ENCODE data around the gene NLRC3. TPM values are rescaled to one million over a fixed set of nuclear protein-coding genes. Genes with fewer than 3 reads are reported as not detected.

The NLRC3 gene
- total RNA-seq, 1 donor from 2014 or later: 1.6 TPM

DNA sequence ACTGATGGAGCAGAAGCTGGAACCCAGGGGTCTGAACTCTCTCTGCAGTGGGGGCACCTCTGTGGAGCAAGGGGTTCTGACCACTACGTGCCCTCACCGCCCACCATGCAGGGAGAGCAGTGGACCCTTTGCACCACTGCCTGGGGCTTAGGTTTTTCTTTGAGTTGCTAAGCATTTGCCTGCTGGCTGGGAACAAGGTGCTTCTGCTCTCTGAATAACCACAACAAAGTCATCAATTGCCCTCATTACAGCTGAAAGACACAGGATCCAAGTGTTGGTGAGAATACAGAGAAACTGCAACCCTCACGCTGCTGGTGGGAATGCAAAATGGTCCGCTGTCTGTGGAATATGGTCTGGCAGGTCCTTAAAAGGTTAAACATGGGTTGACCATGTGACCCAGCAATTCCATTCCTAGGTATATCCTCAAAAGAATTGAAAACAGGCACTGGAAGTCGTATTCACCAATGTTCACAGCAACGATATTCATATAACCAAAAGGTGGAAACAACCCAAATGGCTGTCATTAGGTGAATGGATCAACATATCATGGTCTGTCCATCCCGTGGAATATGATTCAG, 22.8 kb downstream of the NLRC3 start:
- intact Hi-C loops (cut with DNase I): no loop called here
- no peak for DNase-seq (ENCODE audit: low spot score)
- no peak for ATAC-seq

DNA sequence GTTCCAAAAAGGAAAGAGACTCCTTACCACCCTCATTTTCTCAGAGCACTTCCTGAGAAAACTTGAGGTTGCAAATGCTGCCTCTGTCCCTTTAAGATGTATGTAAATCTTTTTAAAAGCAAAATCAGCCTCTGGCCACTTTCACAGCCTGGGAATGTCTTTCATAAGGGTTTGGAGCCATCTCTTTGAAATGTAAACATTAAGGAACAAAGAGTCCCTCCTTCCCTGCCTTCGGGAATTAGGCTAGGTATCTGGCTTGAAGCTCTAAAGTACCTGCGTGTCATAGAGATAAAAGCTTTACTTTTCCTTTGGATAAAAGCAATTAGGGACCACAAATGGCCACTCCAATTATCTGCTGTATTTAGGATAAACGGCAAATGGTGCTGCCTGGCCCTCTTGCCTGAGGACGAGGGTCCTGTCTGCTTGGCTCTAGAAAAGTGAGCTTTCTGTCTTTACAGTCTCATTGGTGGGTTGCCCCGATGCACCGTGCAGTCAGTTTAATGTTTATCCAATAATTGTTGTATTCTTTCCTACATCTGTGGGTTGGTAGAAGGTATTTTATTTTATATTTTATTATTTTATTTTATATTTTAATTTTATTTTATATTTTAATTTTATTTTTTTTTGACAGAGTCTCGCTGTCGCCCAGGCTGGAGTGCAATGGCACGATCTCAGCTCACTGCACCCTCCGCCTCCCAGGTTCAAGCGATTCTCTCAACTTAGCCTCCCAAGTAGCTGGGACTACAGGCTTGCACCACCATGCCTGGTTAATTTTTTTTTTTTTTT, 23.9 kb downstream of the NLRC3 start:
- intact Hi-C loops (cut with DNase I): no loop called here
- DNase-seq (ENCODE audit: low spot score): no peak
- no peak for ATAC-seq

DNA sequence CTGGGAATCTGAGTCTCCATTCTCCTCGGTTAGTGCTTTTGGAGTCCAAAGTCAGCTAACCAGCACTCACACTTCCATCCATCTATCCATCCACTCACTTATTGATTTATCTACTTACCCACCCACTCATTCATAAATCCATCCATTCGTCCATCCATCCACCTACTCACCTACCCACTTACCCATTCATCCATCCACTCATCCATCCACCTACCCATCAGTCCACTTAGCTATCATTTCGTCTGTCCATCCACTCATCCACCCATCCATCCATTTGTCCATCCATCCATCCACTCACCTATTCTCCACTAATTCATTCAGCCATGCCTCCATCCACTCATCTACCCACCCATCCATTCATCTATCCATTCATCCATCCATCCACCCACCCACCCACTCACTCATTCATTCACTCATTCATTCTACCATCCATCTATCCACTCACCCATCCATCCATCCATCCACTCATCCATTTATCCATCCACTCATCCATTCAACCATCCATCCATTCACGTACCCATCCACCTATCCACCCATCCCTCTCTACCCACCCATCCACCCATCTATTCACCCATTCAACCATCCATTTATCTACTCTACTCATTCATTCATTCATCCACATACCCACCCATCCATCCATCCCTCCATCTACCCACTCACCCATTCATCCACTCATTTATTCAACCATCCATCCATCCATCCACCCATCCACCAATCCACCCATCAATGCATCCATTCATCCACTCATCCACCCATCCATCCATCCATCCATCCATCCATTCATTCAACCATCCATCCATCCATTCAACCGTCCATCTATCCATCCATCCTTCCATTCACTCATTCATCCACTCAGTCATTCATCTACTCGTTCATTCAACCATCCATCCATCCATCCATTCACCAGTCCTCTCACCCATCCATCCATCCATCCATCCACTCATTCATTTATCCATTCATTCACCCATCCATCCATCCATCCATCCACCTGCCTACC, 26.1 kb downstream of the NLRC3 start:
- intact Hi-C loops (cut with DNase I): no loop called here
- no peak for ATAC-seq
- no peak for DNase-seq (ENCODE audit: low spot score)

DNA sequence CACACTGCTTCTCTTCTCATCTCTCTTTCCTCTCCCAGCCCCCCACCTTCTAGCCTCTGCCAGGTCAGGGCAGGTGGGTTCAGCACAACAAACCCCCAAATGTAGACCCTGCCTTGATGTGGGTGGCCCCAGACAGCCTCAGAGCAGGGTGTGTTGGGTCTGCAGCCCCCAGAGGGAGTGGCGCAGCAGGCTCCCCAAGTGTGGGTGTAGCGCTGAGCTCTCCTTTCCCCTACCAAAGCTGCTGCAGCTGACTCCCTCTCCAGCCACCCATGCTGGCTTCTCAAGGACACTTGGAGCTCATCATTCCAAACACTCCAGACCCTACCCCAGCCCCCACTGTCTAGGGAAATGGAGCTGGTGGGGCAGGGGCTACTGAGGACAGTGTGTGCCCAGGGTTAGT, 27.3 kb downstream of the NLRC3 start:
- intact Hi-C loops (cut with DNase I): no loop called here
- ATAC-seq (no peak), DNase-seq (ENCODE audit: low spot score) (no peak)

DNA sequence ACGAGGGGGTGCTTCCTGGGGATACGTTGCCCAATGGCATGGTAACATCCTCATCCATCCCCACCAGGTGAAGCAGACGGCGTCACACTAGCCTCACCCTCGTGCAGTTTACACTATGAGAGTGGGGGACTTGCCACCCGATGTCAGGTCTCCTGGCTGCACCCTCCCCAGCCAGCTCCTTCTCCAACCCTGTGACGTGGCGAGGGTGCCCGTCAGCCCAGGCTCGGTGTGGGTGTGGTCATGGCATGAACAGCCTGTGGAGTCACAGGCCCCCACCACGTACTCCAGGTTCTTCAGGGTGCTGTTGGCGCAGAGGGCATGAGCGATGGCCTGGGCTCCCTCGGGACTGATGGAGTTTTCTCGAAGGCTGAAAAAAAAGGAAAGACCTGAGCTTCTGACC, 28.3 kb downstream of the NLRC3 start:
- ATAC-seq: no peak

DNA sequence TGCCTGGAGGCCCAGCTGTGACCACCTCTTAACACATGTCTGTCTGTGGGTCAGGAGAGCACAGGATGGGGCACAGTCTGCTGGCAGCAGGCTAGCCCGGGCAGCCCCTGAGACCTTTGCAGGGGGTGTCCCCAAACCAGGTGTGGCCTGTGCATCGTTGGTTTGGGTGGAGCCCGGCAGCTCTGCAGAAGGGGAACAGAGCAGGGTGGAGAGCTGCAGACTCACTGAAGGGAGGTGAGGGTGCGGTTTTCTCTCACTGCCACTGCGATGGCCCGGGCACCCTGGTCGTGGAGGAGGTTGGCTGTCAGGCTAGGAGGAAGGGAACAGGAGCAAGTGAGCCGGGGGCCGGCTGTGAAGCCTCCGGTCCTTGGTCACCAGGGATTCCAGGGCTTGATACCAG, 28.8 kb downstream of the NLRC3 start:
- DNase-seq (ENCODE audit: low spot score) (no peak), ATAC-seq (no peak)
- intact Hi-C loops (cut with DNase I): no loop called here

More for the DNA sequence above, 28.3 kb downstream of the NLRC3 start:
- intact Hi-C loops (cut with DNase I): no loop called here
- DNase-seq (ENCODE audit: low spot score): no peak

DNA sequence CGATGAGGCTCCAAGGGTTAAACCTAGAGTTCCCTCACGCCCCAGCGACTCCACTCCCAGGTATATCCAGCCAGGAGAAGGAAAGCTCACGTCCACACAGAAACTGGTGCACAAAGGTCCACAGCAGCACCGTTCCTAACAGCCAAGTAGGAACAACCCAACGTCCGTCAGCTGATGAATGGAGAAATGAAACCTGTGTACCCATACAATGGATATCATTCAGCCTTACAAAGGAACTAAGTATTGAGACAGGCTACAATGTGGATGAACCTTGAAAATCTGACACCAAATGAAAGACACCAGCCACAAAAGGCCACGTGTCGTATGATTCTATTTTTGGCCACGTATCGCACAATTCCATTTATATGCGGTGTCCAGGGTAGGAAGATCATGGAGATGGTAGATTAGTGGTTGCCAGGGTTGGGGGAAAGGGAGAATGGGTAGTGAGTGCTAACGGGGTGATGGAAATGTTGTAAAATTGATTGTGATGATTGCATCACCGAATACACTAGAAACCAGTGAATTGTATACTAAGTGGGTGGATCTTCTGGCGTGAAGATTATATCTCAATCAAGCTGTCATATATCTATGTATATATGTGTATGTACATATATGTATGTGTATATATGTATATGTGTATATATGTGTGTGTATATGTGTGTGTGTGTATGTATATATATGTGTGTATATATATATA, 30.1 kb downstream of the NLRC3 start:
- ATAC-seq: no peak
- intact Hi-C loops (cut with DNase I): no loop called here

DNA sequence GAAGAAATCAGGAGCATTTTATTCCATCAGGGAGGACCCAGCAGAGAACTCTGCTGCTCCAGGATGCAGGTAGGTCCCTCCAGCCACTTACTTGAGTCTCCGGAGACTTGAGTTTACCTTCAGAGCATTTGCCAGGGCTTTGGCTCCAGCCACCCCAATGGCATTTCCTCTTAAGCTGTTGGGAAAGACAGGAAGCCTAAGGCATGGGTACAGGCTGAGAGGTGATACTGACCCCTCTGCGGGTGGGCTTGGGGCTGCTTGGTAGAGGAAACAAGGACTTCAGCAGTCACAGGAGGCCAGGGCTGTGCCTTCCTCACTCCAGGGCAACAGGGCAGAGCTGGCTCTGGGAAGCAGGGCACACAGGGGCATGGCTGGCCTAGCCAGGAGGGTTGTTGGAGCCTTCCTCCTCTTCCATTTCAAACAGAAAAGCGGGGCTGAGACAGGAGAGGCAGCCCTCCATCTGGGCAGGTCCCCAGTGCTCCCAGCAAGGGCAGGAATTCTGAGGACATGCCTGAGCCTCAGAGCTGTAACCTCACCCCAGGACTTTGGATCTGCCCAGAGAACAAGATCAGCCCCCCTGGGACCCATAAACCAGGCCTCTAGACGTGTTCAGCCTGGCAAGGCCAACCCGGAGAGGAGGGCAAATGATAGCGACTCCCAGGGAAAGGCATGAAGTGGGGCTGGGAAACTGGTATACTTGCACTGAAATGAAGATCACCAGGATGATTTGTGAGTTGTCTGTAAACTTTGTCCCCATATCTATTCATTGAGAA, 34.4 kb downstream of the NLRC3 start:
- no peak for DNase-seq (ENCODE audit: low spot score)
- intact Hi-C loops (cut with DNase I): no loop called here
- peak; percentile 48 for ATAC-seq

More for the DNA sequence above, 30.1 kb downstream of the NLRC3 start:
- DNase-seq (ENCODE audit: low spot score): no peak

DNA sequence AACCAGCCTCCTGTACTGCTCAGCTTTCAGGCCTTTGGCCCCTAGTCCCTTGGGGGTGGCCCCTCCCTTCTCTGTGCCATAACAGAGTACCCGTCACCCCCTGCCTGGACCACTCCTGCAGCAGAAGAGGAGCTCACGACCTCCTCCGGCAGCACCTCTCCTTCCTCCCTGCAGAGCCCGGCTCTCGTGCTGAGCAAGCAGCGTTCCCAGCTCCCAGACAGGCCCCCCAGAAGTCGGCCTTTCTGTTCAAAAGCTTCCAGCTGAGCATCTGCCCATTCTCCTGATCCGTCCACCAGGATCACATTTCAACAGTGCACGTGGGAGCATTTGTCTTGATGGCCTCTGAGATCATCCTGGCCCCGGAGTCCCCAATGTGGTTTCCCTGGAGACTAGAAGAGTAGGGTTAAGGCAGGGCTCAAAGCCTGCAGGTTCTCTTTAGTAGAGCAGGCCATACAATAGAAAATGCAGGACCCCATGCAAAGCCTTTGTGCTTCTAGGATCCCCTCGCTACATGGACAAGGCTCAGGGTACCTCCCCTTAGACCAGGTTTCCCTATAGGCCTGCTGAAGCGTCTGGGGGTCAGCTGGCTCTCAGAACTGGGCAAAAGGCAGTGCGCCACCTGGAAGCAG, 35.6 kb downstream of the NLRC3 start:
- intact Hi-C loops (cut with DNase I): no loop called here
- DNase-seq (ENCODE audit: low spot score) (no peak), ATAC-seq (no peak)

DNA sequence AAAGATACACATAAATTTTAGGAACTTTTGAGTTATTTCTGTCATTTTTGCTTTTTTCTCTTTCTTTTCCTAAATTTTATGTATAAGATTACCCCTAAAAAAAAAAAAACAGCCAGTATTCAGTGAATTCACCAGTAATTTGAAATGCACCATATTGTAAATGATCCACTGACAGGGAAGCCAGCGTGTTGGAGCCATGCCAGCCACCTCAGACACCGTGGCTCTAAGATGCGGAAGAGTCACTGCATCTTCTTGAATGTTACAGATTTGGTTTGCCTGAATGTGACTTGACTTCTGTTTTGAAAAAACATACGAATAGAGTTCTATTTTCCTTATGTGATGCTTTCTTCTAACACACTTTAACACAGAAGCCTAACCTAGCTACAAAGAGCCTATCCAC, 39.0 kb downstream of the NLRC3 start:
- DNase-seq (ENCODE audit: low spot score): no peak
- intact Hi-C loops (cut with DNase I): no loop called here
- no peak for ATAC-seq

DNA sequence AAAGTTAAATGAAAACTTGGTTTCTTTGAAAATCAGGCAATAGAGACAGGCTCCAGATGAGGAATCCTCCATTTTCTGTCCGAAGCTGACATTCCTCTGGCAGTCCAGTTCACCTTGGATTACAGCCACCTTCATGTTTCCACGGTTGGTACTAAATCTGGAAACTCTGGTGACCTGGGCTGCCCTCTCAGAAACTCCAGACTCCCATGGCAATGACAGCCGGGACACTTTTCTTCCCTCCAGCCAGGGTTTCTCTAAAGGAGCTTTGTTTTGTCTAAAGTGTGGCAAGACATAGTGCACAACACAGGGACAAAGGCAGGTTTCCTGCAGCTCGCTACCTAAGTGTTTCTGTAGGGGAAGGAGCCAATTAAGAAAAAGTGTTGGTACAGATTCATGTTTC, 40.4 kb downstream of the NLRC3 start:
- DNase-seq (ENCODE audit: low spot score) (no peak), ATAC-seq (no peak)
- intact Hi-C loops (cut with DNase I): no loop called here

DNA sequence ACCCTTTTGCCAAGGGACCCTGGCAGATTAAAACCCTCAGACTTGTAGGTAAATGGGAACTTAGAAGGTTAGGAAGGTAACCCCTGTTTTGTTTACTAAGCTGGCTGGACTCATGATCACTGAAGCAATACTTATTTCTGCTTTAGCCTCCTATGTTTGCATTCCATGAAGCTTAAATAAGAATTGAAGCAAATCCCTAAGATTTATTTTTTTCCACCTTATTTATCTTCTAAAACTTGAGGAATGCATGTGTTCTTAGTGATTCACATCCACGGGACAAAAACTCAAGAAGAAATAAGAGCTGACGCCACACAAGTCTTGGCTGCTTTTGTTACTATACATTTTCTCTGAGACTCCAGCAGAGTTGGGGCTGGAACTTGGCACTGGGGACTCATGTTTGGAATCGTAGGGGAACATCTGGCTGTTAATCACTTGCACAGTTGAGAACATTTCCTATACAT, 40.9 kb downstream of the NLRC3 start:
- DNase-seq (ENCODE audit: low spot score) (no peak), ATAC-seq (no peak)
- intact Hi-C loops (cut with DNase I): no loop called here

DNA sequence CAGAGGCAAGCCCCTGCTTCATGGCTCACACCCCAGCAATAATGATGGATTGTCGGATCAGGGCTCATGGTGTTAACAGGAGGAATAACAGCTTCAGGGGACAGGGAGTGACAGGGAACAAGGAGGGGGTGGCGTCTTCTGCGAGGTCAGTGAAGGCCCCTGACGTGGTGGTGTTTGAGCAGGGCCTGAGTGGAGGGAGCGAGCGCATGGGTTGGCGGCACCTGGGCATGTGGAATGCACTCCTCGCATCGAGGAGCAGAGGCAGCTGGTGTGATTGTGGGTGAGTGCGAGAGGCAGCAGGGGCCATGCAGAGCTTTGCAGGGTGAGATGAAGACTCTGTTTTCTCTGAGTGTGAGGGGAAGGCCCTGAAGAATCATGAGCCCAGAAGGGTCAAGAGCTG, 43.1 kb downstream of the NLRC3 start:
- ATAC-seq (no peak), DNase-seq (ENCODE audit: low spot score) (no peak)
- intact Hi-C loops (cut with DNase I): no loop called here

DNA sequence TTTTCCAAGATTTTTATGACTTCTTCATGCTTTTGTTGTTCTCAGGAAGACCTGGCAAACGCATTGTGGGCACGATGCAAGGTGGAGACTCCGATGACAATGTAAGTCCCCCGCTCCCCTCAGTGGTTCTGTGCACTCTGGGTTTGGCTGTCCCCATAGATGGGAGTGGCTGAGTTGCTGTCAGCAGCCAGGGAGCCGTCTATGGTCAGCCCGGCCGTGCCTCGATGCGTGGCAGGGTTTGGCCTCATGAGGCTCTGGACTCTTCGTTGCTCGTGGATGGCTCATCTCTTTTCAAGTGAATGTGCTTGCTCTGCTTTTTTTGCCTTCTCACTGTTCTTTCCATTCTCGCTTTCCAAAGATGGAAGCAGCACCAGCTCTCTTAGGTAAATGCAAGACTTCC, 44.5 kb downstream of the NLRC3 start:
- DNase-seq (ENCODE audit: low spot score): peak; percentile 33
- ATAC-seq: no peak
- intact Hi-C loops (cut with DNase I): no loop called here

DNA sequence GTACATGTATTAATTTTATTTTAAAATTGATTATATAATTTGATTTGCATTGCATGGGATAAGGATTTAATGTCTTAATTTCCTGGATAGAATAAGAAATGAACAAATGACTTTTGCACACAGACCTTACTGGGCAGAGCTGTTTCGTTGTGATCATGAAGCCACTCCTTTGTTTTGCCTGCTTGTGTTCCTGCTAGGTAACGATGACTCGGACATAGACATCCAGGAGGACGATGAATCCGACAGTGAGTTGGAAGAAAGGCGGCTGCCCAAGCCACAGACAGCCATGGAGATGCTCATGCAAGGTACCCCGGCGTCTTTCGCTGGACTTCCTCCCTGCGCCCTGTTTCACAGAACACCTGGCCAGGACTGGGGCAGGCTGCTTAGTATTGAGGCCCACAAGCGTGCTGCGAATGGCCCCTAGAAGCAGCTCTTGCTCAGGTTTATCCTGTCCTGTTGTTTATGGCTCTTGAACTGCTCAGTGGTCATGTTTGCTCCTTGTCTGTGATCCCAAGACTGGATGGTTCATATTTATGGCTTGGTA, 46.8 kb downstream of the NLRC3 start:
- DNase-seq (ENCODE audit: low spot score) (peak; percentile 48), ATAC-seq (no peak)
- intact Hi-C loops (cut with DNase I): no loop called here

DNA sequence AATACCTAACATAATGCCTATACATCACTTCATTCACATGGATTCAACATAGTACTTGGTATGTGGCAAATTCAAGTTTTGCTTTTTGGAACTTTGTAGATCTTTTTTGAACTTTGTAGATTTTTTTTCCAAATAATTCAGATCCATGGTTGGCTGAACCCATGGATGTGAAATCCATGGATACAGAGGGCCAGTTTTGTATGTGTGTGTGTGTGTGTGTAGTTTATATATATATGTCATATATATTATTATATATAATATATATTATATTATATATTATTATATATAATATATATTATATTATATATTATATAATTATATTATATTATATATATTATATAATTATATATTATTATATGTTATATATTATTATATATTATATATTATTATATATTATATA, 48.0 kb downstream of the NLRC3 start:
- intact Hi-C loops (cut with DNase I): no loop called here
- DNase-seq (ENCODE audit: low spot score): no peak
- no peak for ATAC-seq

DNA sequence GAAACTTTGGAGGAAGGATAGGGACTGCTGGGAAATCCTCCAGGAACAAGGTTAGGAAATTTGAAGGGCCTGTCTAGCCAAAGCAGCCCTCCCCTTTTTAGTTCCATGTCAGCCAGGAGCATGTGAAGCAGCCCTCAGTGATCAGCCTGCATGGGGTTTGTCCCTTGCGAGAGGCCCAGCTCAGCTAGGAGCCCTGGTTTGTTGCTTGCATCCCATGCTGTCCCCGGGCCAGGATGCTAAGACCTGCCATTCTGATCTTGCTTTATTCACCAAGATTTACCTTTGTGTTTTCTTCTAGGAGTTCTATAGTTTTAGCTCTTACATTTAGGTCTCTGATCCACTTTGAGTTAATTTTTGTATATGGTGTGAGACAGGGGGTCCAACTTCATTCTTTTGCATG, 48.8 kb downstream of the NLRC3 start:
- intact Hi-C loops (cut with DNase I): no loop called here
- ATAC-seq (no peak), DNase-seq (ENCODE audit: low spot score) (peak; percentile 27)
